Measurements from ENCODE around the gene COL16A1.

The COL16A1 gene

GRCh38 chr1:31703431-31704270 is at the start of gene COL16A1:
Gene COL16A1 (minus strand): TSS chr1:31704017. CDS start chr1:31702193, 1,824 bp downstream.
- DNase-seq, result peak; percentile 12

DNA sequence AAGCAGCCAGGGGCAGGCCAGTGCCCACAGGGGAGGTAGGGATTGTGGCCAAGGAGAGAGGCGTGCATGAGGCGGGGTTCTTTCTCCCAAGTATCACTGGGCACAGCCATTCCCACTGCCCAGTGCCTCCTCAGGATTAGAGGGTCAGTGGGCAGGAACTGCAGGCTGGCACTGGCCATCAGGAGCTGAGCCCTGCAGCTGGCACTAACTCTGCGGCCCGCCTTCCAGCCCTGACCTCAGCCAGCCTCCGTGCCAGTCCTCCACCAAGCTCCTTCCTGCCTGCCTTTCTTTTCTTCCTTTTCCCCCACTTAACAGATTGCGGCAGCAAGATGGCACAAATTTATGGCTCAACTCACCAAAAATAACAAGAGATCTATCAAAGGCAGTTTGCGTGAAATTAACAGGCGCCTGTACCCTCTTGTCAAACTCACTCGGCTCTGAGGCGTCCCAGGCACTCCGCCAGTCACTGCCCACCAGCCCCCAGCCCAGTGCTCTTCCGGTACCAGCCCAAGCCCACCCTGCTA is 49.2 kb upstream of the COL16A1 start:
- DNase-seq, result peak; percentile 33

- no peak for DNase-seq
Measured at GRCh38 chr1:31752258-31752657, 48.4 kb upstream of the COL16A1 start.

DNA sequence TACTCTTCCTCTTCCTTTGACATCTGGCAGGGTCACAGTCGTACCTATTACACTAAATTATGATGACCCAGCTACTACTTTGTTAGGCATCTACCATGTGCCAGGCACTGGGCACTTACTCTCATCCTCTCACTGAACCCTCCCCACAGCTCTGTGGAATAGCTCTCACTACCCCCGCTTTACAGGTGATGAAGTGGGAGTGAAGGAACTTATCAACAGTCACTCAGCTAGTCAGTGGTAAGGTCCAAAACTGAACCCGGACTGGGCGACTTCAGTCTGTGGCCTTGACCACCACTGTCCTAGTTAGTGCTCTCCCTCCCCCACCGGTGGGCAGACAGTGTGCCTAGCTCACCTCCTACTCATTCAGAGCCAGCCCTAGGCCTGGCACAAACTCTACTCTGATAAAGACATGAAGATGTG is 48.0 kb upstream of the COL16A1 start:
- DNase-seq, result no peak

- no peak for DNase-seq
Measured at GRCh38 chr1:31750858-31751510, 47.2 kb upstream of the COL16A1 start.

DNA sequence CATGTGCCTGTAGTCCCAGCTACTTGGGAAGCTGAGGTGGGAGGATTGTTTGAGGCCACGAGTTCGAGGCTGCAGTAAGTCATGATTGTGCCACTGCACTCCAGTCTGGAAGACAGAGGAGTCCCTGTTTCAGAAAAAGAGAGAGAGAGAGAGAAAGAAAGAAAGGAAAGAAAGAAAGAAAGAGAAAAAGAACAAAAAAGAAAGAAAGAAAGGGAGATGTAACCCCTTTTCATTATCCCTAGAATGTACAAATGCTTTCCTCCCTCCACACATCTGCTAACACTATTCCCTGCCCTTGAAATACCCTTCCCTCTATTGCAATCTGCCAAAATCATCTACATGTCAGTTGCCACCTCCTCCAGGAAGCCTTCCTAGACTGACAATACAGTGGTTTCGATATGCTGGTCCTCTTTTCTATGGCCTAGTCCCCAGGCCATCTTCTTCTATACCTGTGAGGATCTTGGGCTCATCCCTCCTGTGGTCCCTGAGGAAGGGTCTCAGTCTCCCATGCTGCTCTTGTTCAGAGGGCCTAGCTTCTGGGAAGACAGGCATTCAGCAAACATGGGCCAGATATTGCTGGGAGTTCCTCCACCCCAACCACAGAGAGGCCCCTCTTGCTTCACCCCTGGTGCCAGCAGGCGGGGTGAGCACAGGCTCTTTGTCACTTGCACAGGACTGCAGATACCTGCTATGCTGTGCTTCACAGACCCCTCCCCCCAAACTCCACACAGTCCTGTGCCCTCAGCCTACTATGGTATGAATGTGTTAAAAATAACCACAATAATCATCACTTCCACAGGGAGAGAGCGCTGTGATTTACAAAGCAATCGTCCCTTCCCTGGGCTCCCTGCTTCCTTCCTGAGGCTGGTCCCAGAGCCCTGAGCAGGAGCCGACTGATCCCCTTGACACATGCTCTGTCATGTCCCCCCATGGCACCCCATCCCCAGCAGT is 46.2 kb upstream of the COL16A1 start:
- no peak for DNase-seq

DNA sequence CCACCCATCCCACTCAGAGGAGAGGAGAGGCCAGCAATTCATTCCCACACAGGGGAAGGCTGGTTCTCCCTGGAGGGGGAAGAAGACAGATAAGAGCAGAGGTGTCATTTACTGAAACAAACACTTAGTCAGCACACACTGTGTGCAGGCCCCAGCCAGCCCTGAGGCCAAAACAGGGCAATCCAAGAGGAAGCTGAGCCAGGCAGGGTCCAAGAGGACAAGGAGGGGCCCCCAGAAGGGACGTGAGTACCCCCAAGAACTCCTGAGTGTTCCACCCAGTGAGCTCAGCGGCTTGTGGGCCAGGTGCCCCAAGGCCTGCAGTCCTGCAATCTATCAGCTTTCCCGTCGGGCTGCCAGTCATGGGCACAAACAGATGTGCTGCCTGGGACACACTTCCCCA is 44.5 kb upstream of the COL16A1 start:
- no peak for DNase-seq

- no peak for DNase-seq
Measured at GRCh38 chr1:31747304-31747703, 43.5 kb upstream of the COL16A1 start.

- no peak for DNase-seq
Measured at GRCh38 chr1:31746687-31747086, 42.9 kb upstream of the COL16A1 start.

GRCh38 chr1:31745946-31746670 is 42.3 kb upstream of the COL16A1 start:
- DNase-seq, result peak; percentile 5

GRCh38 chr1:31745096-31745945 is 41.5 kb upstream of the COL16A1 start:
- DNase-seq, result peak; percentile 30

DNA sequence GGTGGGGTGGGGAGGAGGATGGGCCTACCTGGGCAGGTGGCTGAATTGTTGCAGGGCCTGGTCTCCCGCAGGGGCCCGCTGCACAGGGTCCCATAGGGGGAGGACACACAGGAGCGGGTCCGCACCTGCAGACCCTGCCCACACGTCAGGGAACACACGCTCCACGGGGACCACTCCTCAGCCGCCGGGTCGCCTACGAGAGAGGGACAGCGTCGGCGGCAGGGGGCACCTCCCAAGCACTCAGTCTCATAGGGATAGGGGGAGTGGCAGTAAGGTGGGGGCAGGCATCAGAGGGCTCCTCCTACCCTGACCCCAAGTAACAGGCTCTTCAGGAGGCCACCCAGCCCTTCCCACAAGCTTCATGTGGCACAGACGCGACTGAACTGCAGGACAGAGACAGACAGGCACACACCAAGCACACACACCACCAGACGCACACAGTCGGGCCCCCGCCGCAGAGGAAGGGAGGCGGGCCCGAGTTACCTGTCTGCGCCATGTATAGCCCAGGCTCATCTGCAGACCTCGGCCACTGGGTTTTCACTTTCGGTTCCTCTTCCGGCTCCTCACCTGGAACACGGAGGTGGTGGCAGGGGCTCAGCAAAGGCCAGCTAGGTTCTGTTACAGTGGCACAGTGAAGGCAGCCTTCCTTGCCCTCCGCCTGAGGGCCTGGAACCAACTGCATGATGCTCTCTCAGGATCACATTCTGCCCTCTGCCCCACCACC is 40.5 kb upstream of the COL16A1 start:
- DNase-seq, result no peak

- no peak for DNase-seq
Measured at GRCh38 chr1:31742462-31743212, 38.8 kb upstream of the COL16A1 start.

- no peak for DNase-seq
Measured at GRCh38 chr1:31739346-31739745, 35.5 kb upstream of the COL16A1 start.

DNA sequence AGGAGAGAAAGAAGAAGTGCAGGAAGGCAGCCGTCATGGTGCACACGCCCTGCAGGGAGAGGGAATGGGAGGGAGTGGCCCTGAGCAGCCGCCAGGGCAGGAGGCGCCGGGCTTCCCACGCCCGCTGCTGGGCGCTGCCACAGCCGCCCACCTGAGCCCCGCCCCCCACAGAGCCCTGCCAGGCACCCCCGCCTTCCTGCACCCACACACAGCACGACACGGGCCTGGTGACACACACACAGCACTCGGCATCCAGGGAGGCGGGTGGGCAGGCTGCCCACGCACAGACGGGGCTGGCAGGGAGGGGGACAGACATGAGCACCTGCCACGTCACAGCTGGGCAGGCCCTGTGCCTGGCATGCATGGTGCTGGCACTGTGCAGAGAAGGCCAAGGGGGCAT is 32.9 kb upstream of the COL16A1 start:
- no peak for DNase-seq

DNA sequence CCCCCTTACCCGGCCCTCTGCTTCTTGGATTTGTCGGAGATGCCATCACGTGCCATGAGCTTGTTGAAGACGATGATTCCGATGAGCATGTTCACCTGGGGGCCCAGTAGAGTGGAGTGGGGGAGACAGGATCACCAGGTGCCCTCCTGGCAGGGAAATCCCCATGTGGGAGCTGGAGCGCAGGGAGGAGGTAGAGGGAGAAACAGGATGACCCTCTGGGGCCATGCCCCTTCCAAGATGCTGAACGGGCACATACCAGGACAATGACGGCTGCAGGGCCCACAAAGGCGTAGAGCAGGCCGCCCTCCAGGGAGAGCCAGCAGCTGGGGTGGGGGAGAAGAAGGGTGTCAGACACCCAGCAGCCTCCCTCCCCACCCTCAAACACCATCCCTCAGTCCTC is 31.8 kb upstream of the COL16A1 start:
- no peak for DNase-seq

GRCh38 chr1:31734582-31735107 is 30.8 kb upstream of the COL16A1 start:
- no peak for DNase-seq

DNA sequence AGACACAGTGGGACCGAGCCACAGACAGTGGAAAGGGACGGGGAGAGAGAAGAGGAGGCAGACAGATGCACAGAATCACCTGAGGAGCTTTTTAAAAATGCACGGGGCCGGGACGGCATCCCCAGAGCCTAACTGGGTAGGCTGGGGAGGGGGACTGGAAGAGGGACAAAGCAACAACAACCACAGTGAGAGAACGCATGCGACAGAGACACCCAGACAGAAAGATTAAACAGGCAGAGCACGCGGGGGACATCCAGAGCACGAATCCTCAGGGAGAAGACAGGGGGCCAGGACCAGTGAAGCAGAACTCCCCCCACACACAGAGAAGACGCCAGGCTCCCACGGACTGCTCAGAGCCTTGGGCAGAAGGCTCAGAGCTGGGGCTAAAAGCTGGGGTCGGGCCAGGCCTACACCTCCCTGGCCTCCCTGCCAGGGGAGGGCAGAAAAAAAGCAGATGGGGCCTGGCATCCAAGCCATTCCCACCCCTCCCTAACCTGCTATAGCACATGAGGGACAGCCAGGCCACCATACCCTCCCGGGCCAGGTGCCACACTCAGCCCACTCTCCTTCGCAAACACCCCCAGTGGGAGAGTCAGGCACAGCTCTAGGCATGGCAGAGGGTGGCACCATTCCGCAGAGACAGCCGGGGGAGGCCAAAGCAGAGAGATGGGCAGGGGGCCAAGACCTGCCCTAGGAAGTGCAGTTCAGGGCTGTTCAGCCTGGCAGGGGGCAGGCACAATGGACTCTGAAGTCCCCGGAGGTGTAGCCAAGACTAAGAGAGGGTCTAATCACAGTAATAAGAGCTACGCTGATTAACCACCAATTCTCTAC is 29.8 kb upstream of the COL16A1 start:
- DNase-seq, result peak; percentile 13
